Motor neuron (in vitro differentiated cells): ENCODE data around the gene CD46. TPM values are rescaled to one million over a fixed set of nuclear protein-coding genes. Genes with fewer than 3 reads are reported as not detected.

Experiments used
- ATAC-seq, 8 experiments: fragments of 200-7000 bp; cut with Tn5 transposase; replicated peaks in 6 of 8; 2 replicates each; pipeline ENCODE4 v1.8.0; 2021; ENCODE audit warnings: mild to moderate bottlenecking in 8 of 8, moderate library complexity in 8 of 8
- H3K27ac ChIP-seq, 2 donors: fragments of 250-450 bp; sonication (Bioruptor Pico); 2 replicates each; pipeline ENCODE4 v1.9.0; 2021; ENCODE audit warnings: antibody characterized with exemption in 2 of 2, mild to moderate bottlenecking in 2 of 2, moderate library complexity in 1 of 2
- H3K4me1 ChIP-seq, 2 donors: fragments of 250-450 bp; sonication (Bioruptor Pico); replicated peaks in 1 of 2; 2 replicates each; pipeline ENCODE4 v1.6.1; 2021; ENCODE audit warnings: antibody characterized with exemption in 2 of 2, mild to moderate bottlenecking in 2 of 2, moderate library complexity in 1 of 2
- H3K4me3 ChIP-seq, 5 donors: fragments of 250-450 bp; sonication (Bioruptor Pico); 2 replicates each; pipeline ENCODE4 v1.9.0; 2021; ENCODE audit warnings: antibody characterized with exemption in 5 of 5, mild to moderate bottlenecking in 5 of 5, moderate library complexity in 4 of 5
- whole genome bisulfite sequencing, 10 experiments: fragments of 450-650 bp; shearing (Covaris generic); methylation state at CpG; one replicate each; pipeline ENCODE4 v1.0.0; 2022; 5-methylcytosine and 5-hydroxymethylcytosine counted together
- in situ Hi-C, 9 experiments: fragments of 400-800 bp; cut with MboI; loops; one replicate each; pipeline ENCODE4 v1.15.0; 2021; ENCODE audit warnings: low sequenced_read_pairs in 9 of 9, low pct_unique_long_range_greater_than_20kb in 2 of 9; ENCODE audit not compliant: unreplicated experiment in 9 of 9
- total RNA-seq, 8 experiments: library from RNA; unstranded; fragments of 300-600 nt; gene quantifications; 2 replicates each; pipeline versions ENCODE4 v1.2.3 to v1.2.4, GENCODE V29; 2022

CD46 gene
- total RNA-seq, 8 experiments from 2014 or later: 56.6 to 151 (median 82.4) TPM

DNA sequence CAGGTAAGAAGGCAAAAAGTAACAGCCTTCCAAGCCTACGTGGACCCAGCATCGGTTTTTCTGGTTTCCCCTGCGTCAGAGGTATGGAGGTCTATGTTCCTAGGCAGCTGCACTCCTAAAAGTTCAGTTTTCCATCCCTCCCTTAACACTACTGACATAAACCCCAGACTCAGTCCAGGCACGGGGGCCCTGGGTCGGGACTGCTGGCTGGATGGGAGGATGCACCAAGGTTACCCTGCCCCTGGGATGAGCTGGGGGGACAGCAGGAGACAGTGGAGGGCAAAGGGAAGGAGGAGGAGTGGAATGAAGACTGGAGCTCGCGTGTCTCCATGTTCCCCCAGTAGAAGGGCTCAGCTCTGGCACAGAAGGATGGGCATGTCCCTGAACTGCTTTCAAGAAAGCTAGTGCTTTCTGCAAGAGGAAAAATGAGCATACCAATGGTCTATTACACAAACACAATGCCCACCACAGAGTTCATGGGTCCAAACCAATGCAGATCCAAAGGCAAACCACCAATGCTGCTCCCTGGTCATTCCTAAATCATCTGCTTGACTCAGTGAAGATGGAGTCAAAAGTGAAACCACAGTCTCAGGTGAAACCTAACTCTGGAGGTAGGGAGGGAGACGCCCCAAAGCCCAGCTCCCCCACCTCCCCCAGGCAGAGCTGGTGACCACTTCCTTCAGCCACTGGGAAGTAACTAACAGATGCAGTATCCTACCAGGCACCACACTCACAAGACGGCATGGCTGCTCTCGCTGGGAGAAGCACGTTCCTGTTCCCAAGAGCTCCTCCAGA, 54.9 kb downstream of the CD46 start:
- Histone ChIP-seq H3K4me1 (no peaks in the 10 kb centered on the region), H3K27ac (no peak overlapping the region), H3K4me3 (no peak overlapping the region)
- ATAC-seq: no peak
- WGBS, 10 experiments: 75 to 100% (median 94%) methylated on average over 2 to 9 of the region's 11 CpGs; no CpG with 5 or more reads in 4 of the 10 experiments
- in situ Hi-C loops: no loop called here

DNA sequence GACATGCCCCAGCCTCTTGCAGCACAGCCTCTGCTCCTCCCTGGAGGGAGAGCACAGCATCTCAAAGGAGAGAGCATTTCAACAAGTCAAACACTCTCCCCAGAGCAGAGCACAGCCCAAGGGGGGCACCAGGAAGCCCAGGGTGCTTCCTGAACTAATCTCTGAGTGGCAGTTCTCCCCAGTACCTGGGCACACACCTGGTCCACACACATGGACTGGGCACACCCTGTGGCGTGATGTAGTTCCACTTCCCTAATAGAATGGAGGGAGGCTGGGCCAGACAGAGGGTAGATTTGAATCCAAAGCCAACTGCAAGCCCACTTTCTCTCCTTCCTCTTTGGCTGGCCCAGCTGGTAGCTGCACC, 55.5 kb downstream of the CD46 start:
- in situ Hi-C loops: no loop called here
- no peak overlapping the region for H3K4me3 ChIP-seq
- ATAC-seq: no peak
- H3K27ac ChIP-seq: no peak overlapping the region
- 100% methylated on average over 1 of the region's 1 CpG; no CpG with 5 or more reads in 7 of the 10 experiments for WGBS, 10 experiments
- H3K4me1 ChIP-seq: no peaks in the 10 kb centered on the region

DNA sequence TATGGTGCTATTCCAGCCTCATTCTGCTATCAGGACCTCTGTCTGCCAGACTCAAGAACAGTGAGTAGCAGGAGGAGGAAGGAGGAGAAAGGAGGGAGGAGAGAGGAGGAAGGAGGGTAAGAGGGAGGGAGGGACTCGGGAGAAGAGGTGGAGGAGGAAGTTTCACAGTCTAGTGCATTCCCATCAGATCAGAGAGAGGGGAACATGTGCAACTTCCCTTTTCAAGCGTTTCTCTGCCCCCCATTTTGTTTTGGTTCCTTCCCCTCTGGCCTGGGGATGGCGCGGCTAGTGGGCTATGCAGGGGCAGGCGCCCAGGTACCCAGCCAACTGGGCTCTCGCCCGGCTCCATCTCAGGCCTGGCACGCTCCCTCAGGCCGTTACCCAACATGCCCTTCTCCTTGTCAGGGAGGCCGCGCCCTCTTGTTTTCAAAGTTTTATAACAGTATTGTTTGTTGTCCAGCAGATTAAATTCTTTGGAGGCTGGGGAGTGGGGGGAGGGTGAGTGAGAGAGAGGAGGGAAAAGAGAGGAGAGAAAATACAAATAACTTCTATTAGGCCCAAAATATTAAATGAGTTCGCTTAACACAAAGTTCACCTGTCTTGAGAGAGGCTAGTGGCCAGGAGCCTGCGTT, 56.0 kb downstream of the CD46 start:
- ATAC-seq: no peak
- Histone ChIP-seq H3K4me3 (no peak overlapping the region), H3K4me1 (no peaks in the 10 kb centered on the region), H3K27ac (no peak overlapping the region)
- 73 to 100% (median 94%) methylated on average over 3 to 12 of the region's 13 CpGs; no CpG with 5 or more reads in 3 of the 10 experiments for WGBS, 10 experiments
- in situ Hi-C loops: no loop called here

DNA sequence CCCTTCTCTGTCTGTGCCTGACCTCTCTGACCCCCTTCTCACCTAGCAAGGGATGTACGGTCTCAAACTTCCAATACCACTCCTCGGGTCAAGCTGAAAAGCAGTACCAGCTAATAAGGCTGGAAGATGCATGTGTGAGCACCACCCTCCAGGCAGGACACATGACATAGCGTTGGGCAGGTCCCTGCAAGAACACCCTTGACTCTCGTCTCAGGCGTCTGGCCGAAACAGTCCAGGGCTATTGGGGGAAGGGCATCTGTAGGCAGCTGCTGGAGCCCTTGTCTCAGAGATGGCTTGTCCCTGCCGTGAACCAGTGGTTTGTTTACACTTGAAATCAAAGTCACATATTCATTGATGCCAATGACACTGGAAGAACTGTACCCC, 56.5 kb downstream of the CD46 start:
- 77 to 100% (median 86%) methylated on average over 1 to 7 of the region's 7 CpGs; no CpG with 5 or more reads in 5 of the 10 experiments for WGBS, 10 experiments
- in situ Hi-C loops: no loop called here
- H3K4me1 ChIP-seq: no peaks in the 10 kb centered on the region
- no peak overlapping the region for H3K4me3 ChIP-seq
- H3K27ac ChIP-seq: no peak overlapping the region
- ATAC-seq: peak in 3 of 8 experiments; percentile 13 to 58 (median 42)

DNA sequence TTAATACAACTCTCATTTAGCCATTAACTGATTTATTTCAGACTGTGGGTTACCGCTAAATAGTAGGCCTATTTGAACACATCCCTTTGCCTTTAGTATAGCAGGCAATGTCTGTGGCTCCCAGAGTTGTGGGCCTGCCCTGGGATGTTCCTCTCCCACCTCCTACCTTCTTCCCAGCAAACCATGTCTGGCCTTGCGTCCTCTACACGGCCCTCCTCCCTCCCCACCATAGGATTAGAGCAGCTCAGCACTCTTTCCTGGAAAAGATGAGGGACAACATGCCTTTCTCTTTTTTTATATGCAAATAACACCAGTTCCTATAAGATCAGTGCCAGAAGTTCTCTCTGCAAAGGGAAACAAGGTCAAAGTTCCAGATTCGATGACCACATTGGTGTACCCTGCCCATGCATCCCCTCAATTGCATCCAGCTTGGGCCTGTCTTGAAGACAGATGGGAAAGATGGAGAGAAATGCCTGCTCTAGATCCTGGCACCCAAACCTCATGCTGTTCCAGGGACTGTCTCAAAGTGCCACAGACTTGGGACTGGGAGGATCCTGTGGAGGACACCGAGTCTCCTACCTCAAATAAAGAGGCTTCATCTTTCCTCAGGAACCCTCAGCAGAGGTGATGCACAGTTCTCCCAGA, 57.2 kb downstream of the CD46 start:
- in situ Hi-C loops: no loop called here

DNA sequence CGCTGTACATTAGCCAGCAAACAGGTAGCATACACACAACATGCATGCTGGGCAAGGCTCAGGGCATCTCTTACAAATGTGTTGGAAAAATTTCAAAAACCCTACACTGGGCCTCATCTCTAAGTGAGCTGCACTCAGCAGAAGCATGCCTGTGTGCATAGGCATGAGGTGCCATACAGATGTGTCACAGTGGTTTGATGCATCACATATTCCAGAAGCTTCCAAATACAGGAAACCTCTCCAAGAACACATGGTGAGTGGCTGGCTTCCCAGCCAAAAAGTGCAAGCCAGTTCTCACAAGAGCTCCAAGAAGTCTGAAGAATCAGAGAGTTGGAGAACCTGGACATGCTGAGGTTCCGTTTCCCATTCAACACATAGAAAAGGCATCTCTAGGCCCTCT, 58.3 kb downstream of the CD46 start:
- ATAC-seq: peak in 1 of 8 experiments; percentile 11
- in situ Hi-C loops: no loop called here
- no peak overlapping the region for H3K27ac ChIP-seq

More for the DNA sequence above, 57.2 kb downstream of the CD46 start:
- no peak overlapping the region for H3K27ac ChIP-seq
- ATAC-seq: peak in 1 of 8 experiments; percentile 11
- WGBS, 10 experiments: 76 to 100% (median 89%) methylated on average over 1 to 5 of the region's 5 CpGs; no CpG with 5 or more reads in 4 of the 10 experiments
- no peak overlapping the region for H3K4me3 ChIP-seq
- no peaks in the 10 kb centered on the region for H3K4me1 ChIP-seq

DNA sequence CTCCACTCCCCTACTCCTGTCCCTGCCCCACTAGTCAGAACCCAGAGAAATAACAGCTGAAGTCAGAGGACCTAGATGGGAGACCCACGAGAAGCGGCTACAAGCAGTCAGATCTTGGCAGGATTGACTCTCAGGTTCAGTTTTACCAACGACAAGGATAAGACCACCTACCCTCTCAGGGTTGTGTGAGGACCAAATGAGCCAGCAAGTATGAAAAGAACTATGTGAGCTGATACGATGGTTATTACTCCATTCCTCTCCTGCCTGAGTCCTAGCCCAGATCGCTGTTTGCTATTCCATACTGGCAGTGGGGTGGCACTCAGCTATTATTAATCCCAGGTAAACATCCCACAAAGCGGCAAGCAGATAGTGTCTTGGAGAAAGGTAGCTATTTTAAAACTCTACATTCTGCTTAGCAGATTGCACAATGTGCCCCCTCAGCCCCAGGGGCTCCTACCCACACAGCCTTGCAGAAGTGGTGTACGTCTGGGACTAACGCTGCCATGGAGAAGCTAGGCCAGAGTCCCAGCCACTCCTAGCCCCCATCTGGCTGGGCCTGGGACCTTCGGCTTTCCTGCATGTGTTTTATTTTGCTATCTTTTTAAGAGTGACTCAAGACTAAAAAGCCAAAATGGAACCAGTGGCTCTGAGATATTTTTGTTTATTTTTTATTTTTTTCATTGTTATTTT, 58.9 kb downstream of the CD46 start:
- no peaks in the 10 kb centered on the region for H3K4me1 ChIP-seq
- H3K4me3 ChIP-seq: no peak overlapping the region
- WGBS, 10 experiments: 50 to 100% (median 90%) methylated on average over 1 to 9 of the region's 9 CpGs; no CpG with 5 or more reads in 2 of the 10 experiments
- H3K27ac ChIP-seq: no peak overlapping the region
- in situ Hi-C loops: no loop called here
- ATAC-seq: no peak

More for the DNA sequence above, 58.3 kb downstream of the CD46 start:
- Histone ChIP-seq H3K4me3 (no peak overlapping the region), H3K4me1 (no peaks in the 10 kb centered on the region)
- 29 to 100% (median 100%) methylated on average over 1 to 2 of the region's 2 CpGs; no CpG with 5 or more reads in 2 of the 10 experiments for WGBS, 10 experiments

DNA sequence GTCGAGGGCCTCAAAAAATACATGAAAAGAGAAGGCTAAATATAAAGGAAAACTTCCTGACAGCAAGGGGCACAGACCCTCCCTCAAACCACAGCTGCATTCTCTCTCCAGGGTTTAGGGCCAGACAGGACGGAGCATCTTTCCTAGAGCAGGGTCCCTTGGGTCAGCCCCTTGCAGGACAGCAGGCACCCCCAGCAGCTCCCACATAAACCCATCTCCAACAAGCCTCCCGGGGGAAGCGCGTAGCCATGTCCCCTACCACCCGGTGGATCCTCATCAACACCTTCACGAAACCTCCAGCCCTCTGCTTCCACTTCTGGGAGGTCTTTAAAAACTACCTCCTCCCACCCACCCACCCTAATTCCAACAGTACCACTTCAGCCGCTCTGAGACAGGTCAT, 59.5 kb downstream of the CD46 start:
- no peaks in the 10 kb centered on the region for H3K4me1 ChIP-seq
- ATAC-seq: no peak
- H3K4me3 ChIP-seq: no peak overlapping the region
- in situ Hi-C loops: no loop called here
- 71 to 100% (median 98%) methylated on average over 1 to 4 of the region's 8 CpGs for WGBS, 10 experiments
- no peak overlapping the region for H3K27ac ChIP-seq

DNA sequence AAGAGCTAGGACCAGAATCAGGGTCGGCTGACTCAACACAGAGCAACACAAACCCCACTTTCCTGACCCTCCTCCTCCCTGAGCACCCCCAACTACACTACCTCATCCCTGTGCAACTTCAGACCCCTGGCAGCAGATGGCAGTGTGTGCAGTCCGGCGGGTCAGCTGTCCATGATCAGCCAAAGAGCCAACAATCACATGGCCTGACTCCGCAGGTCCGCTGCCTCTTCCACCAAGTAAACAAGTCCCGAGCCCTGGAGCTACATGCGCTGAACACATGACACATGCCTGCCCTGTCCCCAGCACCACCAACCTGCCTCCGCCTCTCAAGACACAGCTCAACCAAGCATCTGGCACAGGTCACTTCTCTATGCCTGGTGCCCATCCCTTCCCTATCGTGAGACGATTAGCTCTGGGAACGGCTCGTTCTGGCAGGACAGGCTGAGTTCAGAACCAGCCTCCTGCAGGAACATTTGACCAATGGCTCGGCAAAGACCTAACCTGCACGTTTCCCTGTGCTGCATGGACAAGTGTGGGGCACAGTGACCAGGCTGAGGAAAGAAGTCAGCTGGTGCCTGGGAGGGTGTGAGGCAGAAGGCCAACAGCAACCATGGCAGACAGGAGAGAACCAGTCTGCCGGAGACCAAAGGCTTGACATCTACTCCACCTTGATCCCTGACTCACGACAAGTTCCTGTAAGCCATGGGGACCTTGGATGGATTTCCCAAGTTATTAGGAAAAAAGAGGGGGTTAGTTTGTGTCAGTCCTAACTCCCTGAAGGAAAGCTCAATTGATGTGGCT, 60.3 kb downstream of the CD46 start:
- whole genome bisulfite sequencing, 10 experiments: 80 to 97% (median 91%) methylated on average over 1 to 15 of the region's 16 CpGs; no CpG with 5 or more reads in 2 of the 10 experiments
- Histone ChIP-seq H3K4me1 (no peaks in the 10 kb centered on the region), H3K27ac (no peak overlapping the region), H3K4me3 (no peak overlapping the region)
- in situ Hi-C loops: no loop called here
- peak in 7 of 8 experiments; percentile 49 to 92 (median 77) for ATAC-seq

DNA sequence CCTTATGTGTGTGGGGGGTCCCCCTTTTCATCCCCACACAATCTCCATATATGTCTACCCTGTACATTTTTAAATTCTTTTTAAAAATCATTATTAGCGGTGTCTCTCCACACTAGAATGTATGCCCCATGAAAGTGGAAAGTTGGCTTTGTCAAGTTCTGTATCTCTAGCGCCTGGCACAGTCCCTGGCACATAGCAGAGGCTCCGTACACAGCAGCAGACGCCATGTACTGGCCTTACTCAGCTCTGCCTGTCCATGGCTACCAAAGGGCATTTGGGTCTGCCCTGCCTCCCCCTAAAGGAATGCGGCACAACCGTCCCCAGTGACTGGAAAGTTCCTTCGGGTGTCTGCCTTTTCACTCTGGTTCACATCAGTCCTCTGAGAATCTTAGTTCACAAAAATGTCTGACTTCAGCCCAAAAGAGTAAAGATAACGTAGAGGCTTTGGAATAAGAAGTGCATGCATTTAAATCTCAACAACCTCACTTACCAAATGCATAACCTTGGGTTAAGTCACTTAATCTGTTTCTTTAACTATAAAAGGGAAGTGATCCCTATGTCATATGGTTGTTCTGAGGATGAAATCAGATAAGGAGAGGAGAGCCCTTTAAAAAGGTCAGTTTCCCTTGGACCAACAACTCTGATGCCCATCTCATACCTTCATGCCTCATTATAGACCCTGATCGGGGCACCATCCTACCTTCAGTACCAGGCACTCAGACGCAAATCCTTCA, 61.1 kb downstream of the CD46 start:
- no peak overlapping the region for H3K4me3 ChIP-seq
- no peak for ATAC-seq
- in situ Hi-C loops: no loop called here
- WGBS, 10 experiments: 89 to 100% (median 97%) methylated on average over 2 to 10 of the region's 10 CpGs; no CpG with 5 or more reads in 2 of the 10 experiments
- no peaks in the 10 kb centered on the region for H3K4me1 ChIP-seq
- H3K27ac ChIP-seq: no peak overlapping the region

DNA sequence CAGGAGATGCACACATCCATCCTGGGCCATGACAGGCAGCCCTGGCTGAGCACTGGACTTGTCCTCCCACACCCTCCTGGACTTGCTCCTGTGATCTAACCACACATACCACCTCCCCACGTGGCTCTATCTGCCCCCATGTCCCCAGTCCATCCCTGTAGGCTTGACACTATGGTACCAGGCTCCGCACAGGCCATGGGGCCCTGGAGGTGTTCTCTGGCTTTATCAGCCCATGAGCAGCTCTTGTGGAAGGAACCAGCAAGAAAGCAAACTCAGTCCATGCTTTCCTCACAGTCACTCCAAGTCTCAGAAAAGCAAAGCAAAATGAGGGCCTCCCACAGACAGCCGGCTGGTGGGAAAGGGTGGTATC, 61.6 kb downstream of the CD46 start:
- 0 to 100% (median 76%) methylated on average over 1 to 3 of the region's 3 CpGs; no CpG with 5 or more reads in 5 of the 10 experiments for WGBS, 10 experiments
- no peak overlapping the region for H3K27ac ChIP-seq
- in situ Hi-C loops: no loop called here
- H3K4me1 ChIP-seq: peaks cover 0 to 3% of the 10 kb centered on the region in 2 donors
- no peak for ATAC-seq
- no peak overlapping the region for H3K4me3 ChIP-seq

DNA sequence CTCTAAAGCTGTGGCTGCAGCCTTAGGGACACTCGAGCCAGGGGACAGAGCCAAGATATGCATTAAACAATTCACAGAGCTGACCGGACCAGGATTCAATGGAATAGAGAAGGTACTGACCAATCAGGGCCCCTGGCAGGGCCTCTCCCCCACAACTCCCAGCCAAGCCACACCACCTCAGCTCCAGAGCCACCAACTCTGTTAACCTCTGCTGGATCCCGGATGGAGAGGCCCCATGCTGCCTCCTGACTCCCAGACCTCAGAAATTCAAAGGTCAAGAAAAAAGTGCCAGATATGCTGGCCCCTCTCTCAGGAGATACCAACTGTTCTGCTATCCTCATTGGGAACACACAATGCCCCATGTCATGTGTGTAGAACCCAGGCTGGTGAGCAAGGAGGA, 62.1 kb downstream of the CD46 start:
- 78 to 100% (median 87%) methylated on average over 1 to 3 of the region's 3 CpGs; no CpG with 5 or more reads in 6 of the 10 experiments for WGBS, 10 experiments
- in situ Hi-C loops: no loop called here
- no peak for ATAC-seq
- H3K4me3 ChIP-seq: no peak overlapping the region
- no peak overlapping the region for H3K27ac ChIP-seq
- peaks cover 0 to 7% of the 10 kb centered on the region in 2 donors for H3K4me1 ChIP-seq
